DMS114 treated with DMSO at 0.1 percent for 48 hours (cell line): Measurements from ENCODE around the gene COL2A1.

Source experiments
- DNase-seq: peaks from one replicate; lab custom pipeline; 2025; ENCODE audit not compliant: unreplicated experiment; lab: John Stamatoyannopoulos, UW

Gene COL2A1

DNA sequence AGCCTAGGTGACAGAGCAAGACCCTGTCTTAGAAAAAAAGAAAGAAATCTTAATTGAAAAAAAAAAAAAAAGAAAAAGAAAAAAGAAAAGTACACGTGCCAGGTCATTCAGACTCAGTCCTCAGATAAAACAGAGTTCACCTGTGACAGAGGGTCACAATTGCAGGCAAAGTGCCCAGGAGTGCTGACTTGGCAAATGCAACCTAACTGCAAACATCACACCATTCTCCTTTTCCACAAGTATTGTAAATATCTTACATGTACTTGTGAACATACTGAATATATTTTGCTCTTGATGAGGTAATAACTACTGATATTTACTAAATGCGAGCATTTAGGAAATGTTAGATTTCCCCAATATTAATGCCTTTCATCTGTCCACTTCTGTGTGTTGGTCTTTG is 9.0 kb upstream of the COL2A1 start:
- DNase-seq: no peak

GRCh38 chr12:48012070-48012469 is 7.8 kb upstream of the COL2A1 start:
- DNase-seq: no peak

- DNase-seq: no peak
These were observed 6.2 kb upstream of the COL2A1 start for GRCh38 chr12:48010366-48010970.

DNA sequence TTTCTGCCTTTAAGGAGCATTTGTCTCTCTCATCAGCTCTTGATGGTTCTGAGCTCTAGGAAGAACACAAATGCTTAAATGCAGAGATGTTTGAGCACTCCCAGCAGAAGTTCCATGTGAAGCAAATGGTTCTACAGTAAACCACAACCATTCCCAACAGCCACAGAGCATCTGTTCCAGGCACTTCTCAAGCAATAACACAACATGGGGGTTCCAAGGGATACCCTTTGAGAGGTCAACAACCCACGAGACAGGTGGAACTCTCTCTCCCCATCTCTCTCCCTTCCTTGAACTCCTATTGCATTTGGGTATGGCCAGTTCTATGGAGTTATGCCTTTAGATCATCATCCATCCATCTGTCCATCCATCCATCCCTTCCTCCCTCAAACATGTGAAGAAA is 5.2 kb upstream of the COL2A1 start:
- no peak for DNase-seq

DNA sequence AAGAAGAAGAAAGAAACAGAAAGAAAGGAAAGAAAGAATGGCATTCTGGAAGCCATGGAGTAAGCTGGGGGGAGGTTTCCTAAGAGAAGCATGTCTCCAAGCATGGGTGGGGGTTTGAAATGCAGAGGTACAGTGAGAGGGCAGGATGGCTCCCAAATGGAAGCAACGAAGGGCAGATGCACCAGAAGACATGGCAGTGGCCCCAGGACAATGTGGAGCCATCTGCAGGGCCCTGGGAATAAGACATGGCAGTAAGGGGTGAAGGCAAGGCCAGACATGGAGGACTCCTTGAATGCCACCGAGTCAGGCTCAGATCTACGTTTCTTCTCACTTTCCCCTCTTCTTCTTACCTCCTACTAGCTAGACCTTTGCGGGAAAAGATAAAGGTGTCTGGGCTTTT is 4.7 kb upstream of the COL2A1 start:
- DNase-seq: no peak

DNA sequence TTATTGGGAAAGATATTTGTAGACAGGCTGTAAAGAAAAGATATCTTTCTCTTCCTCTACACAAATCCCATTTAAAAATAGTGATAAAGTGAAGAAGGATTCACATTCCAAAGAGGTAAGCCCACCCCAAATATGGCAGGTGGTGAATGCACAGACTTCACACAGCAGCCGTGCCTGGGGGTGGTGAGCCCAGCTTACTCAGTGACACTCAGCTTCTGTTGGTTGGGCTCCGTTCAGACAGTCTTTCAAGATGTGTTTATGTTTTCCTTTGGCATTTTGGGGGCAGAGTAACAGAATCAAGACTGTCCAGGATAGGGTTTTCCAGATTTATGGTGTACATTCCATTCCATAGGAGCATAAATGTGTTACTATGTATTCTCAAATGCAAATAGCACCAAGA is 4.1 kb upstream of the COL2A1 start:
- DNase-seq: no peak

GRCh38 chr12:48007206-48007605 is 2.9 kb upstream of the COL2A1 start:
- no peak for DNase-seq

GRCh38 chr12:48005750-48006021 is 1.4 kb upstream of the COL2A1 start:
- no peak for DNase-seq

GRCh38 chr12:48005001-48005749 is 899 bp upstream of the COL2A1 start:
- DNase-seq: no peak

DNA sequence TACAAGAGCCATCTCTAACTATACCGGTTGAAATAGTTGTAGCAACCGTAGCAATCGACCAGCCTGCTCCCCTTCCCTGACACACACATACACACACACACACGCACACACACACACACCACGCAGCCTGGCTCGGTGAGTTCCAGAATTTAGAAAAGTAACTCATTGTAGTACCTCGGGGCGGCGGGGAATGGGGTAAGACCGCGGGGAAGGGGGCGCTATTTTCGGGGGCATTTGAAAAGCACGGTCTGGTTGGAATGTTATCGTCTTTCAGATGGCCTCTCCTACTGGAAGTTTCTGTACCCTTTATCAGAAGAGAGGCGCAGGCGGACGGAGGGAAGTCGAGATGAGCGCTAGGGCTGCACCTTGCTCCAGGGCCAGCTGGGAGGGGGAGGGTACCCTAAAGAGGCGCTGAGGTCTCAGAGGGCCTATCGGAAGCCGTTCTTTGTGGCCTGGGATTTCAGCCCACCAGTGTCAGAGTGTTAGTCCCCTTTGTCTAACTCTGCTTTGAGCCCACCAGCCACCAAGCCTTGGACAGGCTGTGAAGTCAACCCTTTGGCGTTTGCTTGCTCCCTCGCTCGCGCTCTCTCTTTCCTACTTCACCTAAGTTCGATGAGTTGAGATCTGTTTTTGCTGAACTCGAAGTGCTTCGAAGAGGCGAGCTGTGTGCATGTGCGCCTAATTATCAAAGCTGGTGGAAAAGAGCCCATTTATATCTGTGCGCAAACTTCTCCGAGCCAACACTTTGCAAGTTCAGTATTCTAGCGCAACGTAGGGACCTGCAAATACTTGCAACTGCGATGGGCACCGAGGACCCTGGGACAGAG is 837 bp downstream of the COL2A1 start:
- DNase-seq: peak; percentile 40

DNA sequence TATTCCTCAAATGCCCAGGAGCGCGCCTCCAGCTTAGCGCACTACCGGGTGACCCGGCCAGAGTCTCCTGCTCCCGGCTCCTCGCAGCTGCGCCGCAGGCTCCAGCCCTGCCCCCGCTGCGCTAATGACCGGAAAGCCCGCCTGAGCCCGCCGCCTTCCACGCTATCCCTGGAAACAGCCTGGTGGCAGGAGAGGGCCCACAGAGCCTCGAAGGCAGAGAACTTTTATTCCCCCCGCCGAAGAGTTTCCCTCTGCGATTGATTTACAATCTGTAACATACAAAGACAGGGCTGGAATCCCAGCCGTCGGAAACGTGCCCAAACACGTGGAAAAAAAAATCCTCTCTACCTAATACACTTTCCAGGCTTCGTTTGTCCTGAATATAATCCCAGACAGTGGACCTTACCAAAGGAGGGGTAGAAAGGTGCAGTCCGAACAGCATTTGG is 1.5 kb downstream of the COL2A1 start:
- no peak for DNase-seq

DNA sequence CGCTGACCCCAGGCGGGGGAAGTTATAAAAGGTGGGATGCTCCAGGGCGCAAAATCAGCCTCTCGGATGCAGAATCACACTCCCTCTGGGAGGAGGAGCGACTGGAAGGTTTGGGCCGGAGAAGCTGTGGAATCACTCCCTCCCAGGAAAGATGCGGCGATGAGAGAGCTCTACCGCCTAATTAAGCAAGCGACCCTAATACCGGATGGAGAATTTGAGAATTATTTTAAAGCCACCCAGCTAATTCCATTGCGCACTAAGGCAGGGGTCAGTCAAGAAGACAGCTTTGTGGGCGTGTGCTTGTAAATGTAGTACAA is 1.9 kb downstream of the COL2A1 start:
- no peak for DNase-seq

GRCh38 chr12:48001505-48002413 is 2.5 kb downstream of the COL2A1 start:
- no peak for DNase-seq

- DNase-seq: no peak
These were observed 3.3 kb downstream of the COL2A1 start for GRCh38 chr12:48000878-48001504.

GRCh38 chr12:47999816-48000215 is 4.5 kb downstream of the COL2A1 start:
- DNase-seq: no peak

- no peak for DNase-seq
These were observed 7.0 kb downstream of the COL2A1 start for GRCh38 chr12:47997321-47997720.

- DNase-seq: no peak
These were observed 8.3 kb downstream of the COL2A1 start for GRCh38 chr12:47995981-47996401.

GRCh38 chr12:47993491-47993890 is 10.8 kb downstream of the COL2A1 start:
- DNase-seq: no peak

- DNase-seq: no peak
These were observed 11.5 kb downstream of the COL2A1 start for GRCh38 chr12:47992776-47993175.

DNA sequence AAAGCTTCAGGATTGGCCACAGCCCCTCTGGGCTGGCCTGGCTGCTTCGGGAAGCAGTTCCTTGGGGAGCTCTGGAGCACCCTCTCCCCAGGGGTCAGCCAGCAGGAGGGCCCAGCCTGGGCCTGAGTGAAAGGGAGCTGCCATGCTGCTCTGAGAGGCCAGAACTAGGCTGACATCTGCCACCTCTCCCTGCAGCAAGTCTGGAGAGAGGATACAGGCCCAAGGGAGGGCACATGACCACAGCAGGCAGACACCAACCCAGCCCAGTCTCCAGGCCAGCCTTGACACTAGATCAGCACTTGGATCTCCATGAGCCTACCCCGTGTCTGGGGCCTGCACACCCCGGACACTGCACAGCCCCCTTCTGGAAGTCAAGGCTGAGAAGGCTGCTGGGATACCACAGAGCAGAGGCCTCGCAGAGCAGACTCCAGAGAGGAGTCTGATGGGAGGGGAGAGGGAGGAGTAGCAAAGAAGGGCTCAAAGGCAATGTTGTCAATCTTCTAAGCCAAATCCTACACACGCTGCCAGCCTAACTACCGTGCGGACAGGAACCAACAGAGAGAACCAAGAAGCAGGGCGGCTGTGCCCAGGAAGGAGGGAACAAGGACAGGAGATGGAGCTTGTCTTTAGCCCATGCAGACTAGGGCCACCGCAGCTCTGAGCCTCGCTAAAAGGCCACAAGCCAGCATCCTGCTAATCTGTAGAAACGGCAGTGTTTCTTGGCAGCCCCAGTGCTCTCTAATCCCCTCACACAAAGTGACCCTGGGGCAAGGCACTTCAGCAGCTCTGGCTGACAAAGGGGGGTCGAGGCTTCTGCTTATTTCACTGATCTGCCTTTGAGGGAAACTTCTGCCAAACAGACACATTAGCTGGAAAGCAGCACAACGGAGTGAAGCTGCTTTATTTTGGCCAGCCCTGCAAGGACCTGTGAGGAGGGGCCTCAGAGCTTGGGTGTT is 12.9 kb downstream of the COL2A1 start:
- DNase-seq: no peak
